ENCODE results near the gene NISCH.

Gene NISCH

DNA sequence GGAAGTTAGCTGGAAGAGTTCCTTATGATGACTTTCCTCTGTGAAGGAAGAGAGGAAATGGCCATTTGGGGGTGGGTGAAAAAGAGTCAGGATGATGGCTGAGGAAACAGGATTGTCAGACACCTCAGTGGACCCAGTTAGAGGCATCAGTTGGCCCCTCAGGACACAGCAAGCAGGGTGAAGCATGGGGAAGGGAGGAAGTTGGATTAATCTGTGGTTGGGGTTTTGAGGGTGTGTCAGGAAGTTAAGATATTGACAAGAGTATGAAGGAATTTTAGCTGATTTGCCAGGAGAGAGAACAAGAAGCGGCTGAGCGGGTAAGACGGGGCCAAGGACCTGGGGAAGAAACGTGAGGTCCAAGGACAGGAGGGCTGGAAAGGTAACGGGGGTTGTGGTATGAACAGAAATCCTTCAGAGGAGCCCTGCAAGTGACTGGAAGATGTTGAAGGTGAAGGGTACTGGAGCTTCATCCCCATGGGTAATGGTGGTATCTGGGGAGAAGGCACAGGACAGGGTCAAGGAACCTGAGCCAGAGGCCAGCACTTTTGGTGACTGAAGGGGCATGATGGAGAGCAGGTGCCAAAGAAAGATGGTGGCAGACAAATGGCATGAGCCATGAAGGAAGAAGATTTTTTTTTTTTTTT is 83.7 kb downstream of the NISCH start:
- DNase-seq (ENCODE audit: low read depth), result no peak

DNA sequence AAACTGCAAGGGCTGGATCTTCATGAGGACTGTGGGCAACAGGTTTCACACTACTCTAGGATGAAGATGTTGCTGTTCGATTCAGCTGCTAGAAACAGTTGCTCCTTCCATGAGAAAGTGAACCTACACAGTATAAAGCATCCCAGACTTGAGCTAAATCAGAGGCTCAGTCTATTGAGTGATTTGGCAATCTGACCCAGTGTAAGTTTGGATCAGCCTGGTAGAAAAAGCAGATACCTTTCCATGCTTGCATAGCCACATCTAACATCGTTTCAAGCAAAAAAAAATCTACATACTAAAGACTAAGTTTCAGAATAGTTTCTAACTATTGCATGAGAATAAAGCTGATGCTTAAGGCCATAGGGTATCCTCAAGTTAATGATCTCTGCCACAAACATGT is 85.6 kb downstream of the NISCH start:
- no peak for DNase-seq (ENCODE audit: low read depth)
